Measurements from ENCODE around the gene SMR3B.

The SMR3B gene
- total RNA-seq, result 0 to 0.33 (median 0) reads per million in 17 experiments

GRCh38 chr4:70382691-70383181, at the start of gene SMR3B:
SMR3B (plus strand) TSS chr4:70383131; CDS start chr4:70384511, 1,380 bp downstream.
- no peak for DNase-seq

GRCh38 chr4:70334681-70335080, 48.2 kb upstream of the SMR3B start, which contains the start of gene CABS1:
CABS1 (plus strand) TSS chr4:70334981; CDS start chr4:70335040, 59 bp downstream.
- DNase-seq, result no peak

GRCh38 chr4:70336043-70336442, 46.9 kb upstream of the SMR3B start:
- DNase-seq, result no peak

- no peak for DNase-seq
These were observed 45.0 kb upstream of the SMR3B start for GRCh38 chr4:70337886-70338420.

GRCh38 chr4:70356185-70356584, 26.7 kb upstream of the SMR3B start:
- DNase-seq, result no peak

- no peak for DNase-seq
These were observed 23.7 kb upstream of the SMR3B start for GRCh38 chr4:70359115-70359661.

GRCh38 chr4:70360460-70360859, 22.5 kb upstream of the SMR3B start, which contains the start of gene SMR3A:
SMR3A (plus strand) TSS chr4:70360760; CDS start chr4:70362116, 1,356 bp downstream.
- DNase-seq, result no peak

GRCh38 chr4:70364002-70364401, 18.9 kb upstream of the SMR3B start:
- DNase-seq, result no peak

GRCh38 chr4:70365479-70365878, 17.5 kb upstream of the SMR3B start:
- no peak for DNase-seq

GRCh38 chr4:70367813-70368212, 15.1 kb upstream of the SMR3B start:
- no peak for DNase-seq

- no peak for DNase-seq
These were observed 10.9 kb upstream of the SMR3B start for GRCh38 chr4:70371987-70372386.

- DNase-seq, result no peak
These were observed 10.2 kb upstream of the SMR3B start for GRCh38 chr4:70372760-70373159.

- DNase-seq, result no peak
These were observed 2.4 kb upstream of the SMR3B start for GRCh38 chr4:70380578-70380977.

GRCh38 chr4:70392057-70392776, 9.3 kb downstream of the SMR3B start:
- no peak for DNase-seq

GRCh38 chr4:70397580-70397979, 14.6 kb downstream of the SMR3B start, which contains the start of gene OPRPN:
OPRPN (plus strand) TSS chr4:70397940; CDS start chr4:70399286, 1,346 bp downstream.
- DNase-seq, result no peak

GRCh38 chr4:70399319-70399718, 16.4 kb downstream of the SMR3B start:
- DNase-seq, result no peak

- no peak for DNase-seq
These were observed 19.8 kb downstream of the SMR3B start for GRCh38 chr4:70402762-70403161.

- no peak for DNase-seq
These were observed 22.8 kb downstream of the SMR3B start for GRCh38 chr4:70405765-70406164.

- DNase-seq, result no peak
These were observed 42.4 kb downstream of the SMR3B start for GRCh38 chr4:70425306-70425705.

GRCh38 chr4:70426789-70427188, 43.9 kb downstream of the SMR3B start:
- no peak for DNase-seq

- no peak for DNase-seq
These were observed 54.3 kb downstream of the SMR3B start for GRCh38 chr4:70437197-70437596.

Data from suppressor macrophage (primary cell).